ENCODE results near the gene TET3. TPM values are rescaled to one million over a fixed set of nuclear protein-coding genes. Genes with fewer than 3 reads are reported as not detected.

Gene TET3
- total RNA-seq, 5 donors from 2014 or later (not counting 1 experiment from before 2014, with no cell fraction given), result 22.5 to 32.2 (median 26.8) TPM

DNA sequence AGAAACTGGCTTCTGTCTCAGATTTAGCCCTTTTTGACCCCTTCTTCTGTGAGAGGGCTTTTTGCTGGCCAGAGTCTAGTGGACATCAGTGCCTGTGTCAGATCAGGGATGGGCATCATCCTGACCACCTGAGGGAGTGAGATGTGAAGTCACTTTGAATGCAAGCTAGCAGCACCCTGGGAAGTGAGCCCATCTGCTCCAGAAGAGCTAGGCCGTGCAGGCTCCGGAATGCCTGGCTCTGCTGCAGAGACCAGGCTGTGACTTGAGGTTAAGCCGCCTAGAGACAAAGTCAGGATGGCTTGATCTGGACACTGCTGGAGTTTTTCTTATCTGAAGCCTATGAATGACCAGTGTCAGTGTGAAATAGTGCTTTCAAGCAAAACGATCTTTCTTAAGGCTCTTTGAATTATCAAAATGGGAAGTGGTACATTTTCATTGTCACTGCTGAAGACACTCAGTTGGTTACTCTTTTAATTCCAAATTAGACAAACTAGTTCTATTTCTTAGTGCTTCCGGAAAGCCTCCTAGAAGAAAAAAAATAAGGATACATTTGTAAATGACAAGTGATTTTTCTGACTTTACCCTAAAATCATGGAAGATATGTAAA lies 37.2 kb upstream of the TET3 start:
- no peak for ATAC-seq (replicated peaks in 1 of 4)
- no peak for DNase-seq
- H3K27me3 Mint-ChIP-seq, result no peaks in the 10 kb centered on the region
- ChIA-PET POLR2A (interaction anchor here in 1 of 2 donors (0.5 kb wide), 1 partner anchor 71 kb away, joined by 3 read pairs; no protein-coding TSS in a partner anchor), CTCF (no interaction called here)
- no peaks in the 10 kb centered on the region for H3K9me3 ChIP-seq
- H3K4me3 Mint-ChIP-seq, result no peak overlapping the region
- H3K27ac Mint-ChIP-seq, result peak overlapping the region; percentile 59 to 66
- H3K36me3 Mint-ChIP-seq, result peaks cover 57% of the 10 kb centered on the region
- no peaks in the 10 kb centered on the region for H3K27me3 ChIP-seq (replicated peaks in 1 of 2; ENCODE audit: control insufficient read depth in 2 of 2, extremely low read depth in 1 of 2, insufficient read depth in 2 of 2, low read length in 1 of 2)
- no peak overlapping the region for H3K4me3 ChIP-seq (ENCODE audit: control insufficient read depth in 1 of 2, extremely low read depth in 1 of 2, low read length in 1 of 2)
- WGBS (ENCODE audit: insufficient coverage), result 95% methylated on average over 2 of the region's 5 CpGs
- H3K9me3 Mint-ChIP-seq, result no peaks in the 10 kb centered on the region
- no peak overlapping the region for H3K27ac ChIP-seq (ENCODE audit: low read length)
- peaks cover 9 to 70% of the 10 kb centered on the region in 2 donors for H3K36me3 ChIP-seq (ENCODE audit: control insufficient read depth in 2 of 2, extremely low read depth in 1 of 2, insufficient read depth in 1 of 2, low read length in 1 of 2)
- peaks cover 35 to 38% of the 10 kb centered on the region in 2 experiments for H3K4me1 ChIP-seq (ENCODE audit: control insufficient read depth in 1 of 2, extremely low read depth in 1 of 2, insufficient read depth in 2 of 2, low read length in 2 of 2)
- H3K4me1 Mint-ChIP-seq, result peaks cover 88 to 90% (median 89%) of the 10 kb centered on the region in 3 donors

DNA sequence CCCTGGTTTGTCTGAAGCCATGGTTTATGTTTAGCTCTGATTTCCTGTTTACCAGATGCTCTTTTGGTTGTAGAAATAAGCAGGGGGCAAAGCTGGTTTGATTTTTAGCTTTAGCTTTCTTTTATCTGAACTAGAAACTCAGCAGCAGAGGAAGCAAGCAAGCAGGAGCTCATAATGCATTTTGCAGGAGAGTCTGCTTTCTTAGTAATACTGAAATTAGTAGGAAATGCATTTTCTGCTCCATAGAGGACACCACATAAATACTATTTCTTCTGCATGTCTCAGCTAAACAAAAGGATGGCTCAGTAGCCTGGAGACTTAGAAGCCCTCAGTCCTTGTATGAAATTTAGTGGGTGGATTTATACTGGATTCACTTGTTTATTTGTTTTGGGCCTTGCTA lies 34.9 kb upstream of the TET3 start:
- ChIA-PET POLR2A (interaction anchor here in 1 of 2 donors (0.8 to 1.0 kb wide), 2 partner anchors 13 to 19 kb away, joined by 3 to 9 read pairs; no protein-coding TSS in a partner anchor), CTCF (interaction anchor here in 1 of 2 donors (0.7 kb wide), 1 partner anchor 11 kb away, joined by 3 read pairs; no protein-coding TSS in a partner anchor)
- Histone ChIP-seq H3K4me3 (ENCODE audit: control insufficient read depth in 1 of 2, extremely low read depth in 1 of 2, low read length in 1 of 2) (no peak overlapping the region), H3K4me1 (ENCODE audit: control insufficient read depth in 1 of 2, extremely low read depth in 1 of 2, insufficient read depth in 2 of 2, low read length in 2 of 2) (peaks cover 35 to 38% of the 10 kb centered on the region in 2 experiments), H3K27ac (ENCODE audit: low read length) (no peak overlapping the region), H3K27me3 (replicated peaks in 1 of 2; ENCODE audit: control insufficient read depth in 2 of 2, extremely low read depth in 1 of 2, insufficient read depth in 2 of 2, low read length in 1 of 2) (no peaks in the 10 kb centered on the region), H3K9me3 (no peaks in the 10 kb centered on the region), H3K36me3 (ENCODE audit: control insufficient read depth in 2 of 2, extremely low read depth in 1 of 2, insufficient read depth in 1 of 2, low read length in 1 of 2) (peaks cover 12 to 72% of the 10 kb centered on the region in 2 donors)
- DNase-seq (no peak), ATAC-seq (replicated peaks in 1 of 4) (no peak)
- Mint-ChIP-seq H3K27me3 (no peaks in the 10 kb centered on the region), H3K9me3 (no peaks in the 10 kb centered on the region), H3K36me3 (peaks cover 59% of the 10 kb centered on the region), H3K27ac (peak overlapping the region; percentile 77 to 79), H3K4me1 (peaks cover 77 to 84% (median 81%) of the 10 kb centered on the region in 3 donors), H3K4me3 (peak overlapping the region in 1 of 3 donors; percentile 39)

DNA sequence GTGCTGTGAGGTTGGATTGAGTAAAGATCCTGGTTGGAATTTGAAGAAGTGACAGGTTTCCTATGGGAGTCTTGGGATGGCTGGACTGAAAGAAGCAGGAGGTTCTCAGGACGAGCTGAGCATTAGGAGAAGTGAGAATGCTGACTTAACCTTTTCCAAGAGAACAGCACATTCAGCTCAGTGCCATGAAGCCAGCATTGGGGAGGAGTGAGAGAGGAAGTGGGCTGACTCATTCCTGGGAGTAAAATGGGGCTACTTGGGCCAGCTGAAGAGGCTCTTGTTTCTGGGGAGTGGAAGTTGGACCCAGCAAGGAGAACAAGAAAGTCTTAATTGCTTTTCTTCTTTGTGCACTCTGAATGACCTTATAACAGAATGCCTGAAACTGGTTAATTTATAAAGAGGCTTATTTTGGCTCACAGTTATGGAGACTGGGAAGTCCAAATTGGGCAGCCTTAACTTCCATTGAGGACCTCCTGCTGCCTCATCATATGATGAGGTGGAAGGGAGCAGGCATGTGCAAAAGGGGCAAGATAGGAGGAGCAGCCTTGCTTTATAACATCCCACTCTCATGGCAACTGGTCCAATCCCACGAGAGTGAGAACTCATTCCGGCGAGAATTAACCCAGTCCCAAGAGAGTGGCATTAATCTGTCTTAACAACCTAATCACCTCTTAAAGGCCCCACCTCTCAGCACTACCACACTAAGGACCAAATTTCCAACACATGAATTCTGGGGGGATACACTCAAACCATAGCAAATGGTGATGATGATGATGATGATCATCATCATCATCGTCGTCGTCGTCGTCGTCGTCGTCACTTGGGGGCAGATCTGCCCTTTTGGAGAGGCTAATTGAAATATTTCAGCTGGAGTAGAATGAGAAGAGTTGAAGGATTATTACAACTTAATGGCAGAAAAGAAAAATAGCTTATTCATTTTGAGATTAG lies 31.9 kb upstream of the TET3 start:
- Mint-ChIP-seq H3K27ac (peak overlapping the region in 1 of 2 donors; percentile 39), H3K4me3 (no peak overlapping the region), H3K27me3 (no peaks in the 10 kb centered on the region), H3K4me1 (peaks cover 58 to 70% (median 61%) of the 10 kb centered on the region in 3 donors), H3K9me3 (no peaks in the 10 kb centered on the region), H3K36me3 (peaks cover 68% of the 10 kb centered on the region)
- H3K36me3 ChIP-seq (ENCODE audit: control insufficient read depth in 2 of 2, extremely low read depth in 1 of 2, insufficient read depth in 1 of 2, low read length in 1 of 2), result peaks cover 9 to 75% of the 10 kb centered on the region in 2 donors
- H3K4me3 ChIP-seq (ENCODE audit: control insufficient read depth in 1 of 2, extremely low read depth in 1 of 2, low read length in 1 of 2), result no peak overlapping the region
- DNase-seq (no peak), ATAC-seq (replicated peaks in 1 of 4) (no peak)
- POLR2A ChIA-PET, result no interaction called here
- 100% methylated on average over 3 of the region's 12 CpGs for WGBS (ENCODE audit: insufficient coverage)
- CTCF ChIA-PET, result no interaction called here
- no peaks in the 10 kb centered on the region for H3K27me3 ChIP-seq (replicated peaks in 1 of 2; ENCODE audit: control insufficient read depth in 2 of 2, extremely low read depth in 1 of 2, insufficient read depth in 2 of 2, low read length in 1 of 2)
- H3K27ac ChIP-seq (ENCODE audit: low read length), result no peak overlapping the region
- peaks cover 24 to 27% of the 10 kb centered on the region in 2 experiments for H3K4me1 ChIP-seq (ENCODE audit: control insufficient read depth in 1 of 2, extremely low read depth in 1 of 2, insufficient read depth in 2 of 2, low read length in 2 of 2)
- no peaks in the 10 kb centered on the region for H3K9me3 ChIP-seq

DNA sequence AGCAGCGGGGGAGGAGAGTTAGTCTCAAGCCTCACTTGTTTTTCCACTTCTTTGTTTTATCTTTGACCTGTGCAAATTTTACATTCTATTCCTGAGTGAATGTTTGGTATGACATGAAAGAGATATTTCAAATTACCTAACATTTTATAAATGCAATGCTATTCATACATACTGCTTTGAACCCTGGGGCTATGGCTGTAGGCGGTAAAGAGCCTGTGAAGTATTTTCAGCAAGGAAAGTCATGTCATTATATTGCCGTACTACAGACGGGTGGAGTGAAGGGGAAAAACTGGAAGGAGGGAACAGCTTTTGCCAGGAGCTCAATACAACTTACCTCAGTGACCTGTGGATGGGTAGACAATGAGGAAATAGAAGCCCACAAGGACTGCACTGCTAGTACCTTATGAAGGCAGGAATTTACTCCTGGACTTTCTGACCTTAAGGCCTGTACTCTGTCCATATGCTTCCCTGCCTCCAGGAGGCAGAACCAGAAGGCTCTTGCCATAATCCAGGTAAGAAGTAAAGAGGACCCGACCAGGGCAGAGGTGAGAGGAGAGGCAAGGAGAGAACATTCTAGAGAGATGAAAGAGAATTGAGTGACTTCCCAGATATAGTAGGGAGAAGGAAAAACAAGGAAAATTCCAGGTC lies 28.4 kb upstream of the TET3 start:
- Histone ChIP-seq H3K27ac (ENCODE audit: low read length) (no peak overlapping the region), H3K4me3 (ENCODE audit: control insufficient read depth in 1 of 2, extremely low read depth in 1 of 2, low read length in 1 of 2) (no peak overlapping the region), H3K27me3 (replicated peaks in 1 of 2; ENCODE audit: control insufficient read depth in 2 of 2, extremely low read depth in 1 of 2, insufficient read depth in 2 of 2, low read length in 1 of 2) (no peaks in the 10 kb centered on the region), H3K4me1 (ENCODE audit: control insufficient read depth in 1 of 2, extremely low read depth in 1 of 2, insufficient read depth in 2 of 2, low read length in 2 of 2) (peaks cover 0 to 4% of the 10 kb centered on the region in 2 experiments), H3K9me3 (no peaks in the 10 kb centered on the region), H3K36me3 (ENCODE audit: control insufficient read depth in 2 of 2, extremely low read depth in 1 of 2, insufficient read depth in 1 of 2, low read length in 1 of 2) (peaks cover 6 to 75% of the 10 kb centered on the region in 2 donors)
- no peak for ATAC-seq (replicated peaks in 1 of 4)
- Mint-ChIP-seq H3K27me3 (no peaks in the 10 kb centered on the region), H3K4me1 (peaks cover 29 to 39% (median 29%) of the 10 kb centered on the region in 3 donors), H3K9me3 (no peaks in the 10 kb centered on the region), H3K36me3 (peaks cover 73% of the 10 kb centered on the region), H3K27ac (no peak overlapping the region), H3K4me3 (no peak overlapping the region)
- no peak for DNase-seq
- CTCF ChIA-PET, result interaction anchor here in 1 of 2 donors (0.6 kb wide), 1 partner anchor 32 kb away, joined by 3 read pairs; no protein-coding TSS in a partner anchor
- 100% methylated on average over 3 of the region's 5 CpGs for WGBS (ENCODE audit: insufficient coverage)
- POLR2A ChIA-PET, result no interaction called here

DNA sequence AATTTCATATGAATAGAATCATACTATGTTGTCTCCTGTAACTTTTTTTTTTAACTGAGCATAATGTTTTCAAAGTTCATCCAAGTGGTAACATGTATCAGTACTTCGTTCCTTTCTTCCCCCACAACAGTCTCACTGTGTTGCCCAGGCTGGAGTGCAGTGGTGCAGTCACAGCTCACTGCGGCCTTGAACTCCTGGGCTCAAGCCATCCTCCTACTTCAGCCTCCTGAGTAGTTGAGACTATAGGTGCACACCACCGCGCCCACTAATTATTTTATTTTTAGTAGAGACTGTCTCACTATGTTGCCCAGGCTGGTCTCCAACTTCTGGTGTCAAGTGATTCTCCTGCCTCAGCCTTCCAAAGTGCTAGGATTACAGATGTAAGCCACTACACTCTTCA lies 23.4 kb upstream of the TET3 start:
- Mint-ChIP-seq H3K9me3 (peaks cover 2 to 7% (median 7%) of the 10 kb centered on the region in 3 donors), H3K27ac (no peak overlapping the region), H3K27me3 (no peaks in the 10 kb centered on the region), H3K4me3 (no peak overlapping the region), H3K36me3 (peaks cover 45% of the 10 kb centered on the region), H3K4me1 (peaks cover 24 to 30% (median 29%) of the 10 kb centered on the region in 3 donors)
- Histone ChIP-seq H3K4me3 (ENCODE audit: control insufficient read depth in 1 of 2, extremely low read depth in 1 of 2, low read length in 1 of 2) (no peak overlapping the region), H3K4me1 (ENCODE audit: control insufficient read depth in 1 of 2, extremely low read depth in 1 of 2, insufficient read depth in 2 of 2, low read length in 2 of 2) (peaks cover 0 to 2% of the 10 kb centered on the region in 2 experiments), H3K27me3 (replicated peaks in 1 of 2; ENCODE audit: control insufficient read depth in 2 of 2, extremely low read depth in 1 of 2, insufficient read depth in 2 of 2, low read length in 1 of 2) (no peaks in the 10 kb centered on the region), H3K36me3 (ENCODE audit: control insufficient read depth in 2 of 2, extremely low read depth in 1 of 2, insufficient read depth in 1 of 2, low read length in 1 of 2) (peaks cover 8 to 34% of the 10 kb centered on the region in 2 donors), H3K9me3 (no peaks in the 10 kb centered on the region), H3K27ac (ENCODE audit: low read length) (no peak overlapping the region)
- 100% methylated on average over 1 of the region's 4 CpGs for WGBS (ENCODE audit: insufficient coverage)
- ATAC-seq (replicated peaks in 1 of 4) (no peak), DNase-seq (no peak)
- ChIA-PET POLR2A (no interaction called here), CTCF (no interaction called here)
